Activated CD4-positive, alpha-beta T cell treated with anti-CD3 and anti-CD28 coated beads, Interleukin-2, amount 10 ng/mL, durations not matched to agents 24 days and 14 days (primary cell): Measurements from ENCODE around the gene CENPB. TPM values are rescaled to one million over a fixed set of nuclear protein-coding genes. Genes with fewer than 3 reads are reported as not detected.

Experiments used
- DNase-seq: peaks from one replicate; pipeline ENCODE4 v3.0.0; 2022
- H3K27ac Mint-ChIP-seq: one replicate; pipeline ENCODE4 v1.8.0; 2022; ENCODE audit warnings: mild to moderate bottlenecking, mixed read lengths
- H3K27me3 Mint-ChIP-seq: one replicate; pipeline ENCODE4 v1.8.0; 2022; ENCODE audit warnings: mixed read lengths
- H3K36me3 Mint-ChIP-seq: one replicate; pipeline ENCODE4 v1.8.0; 2022; ENCODE audit warnings: low read depth, mild to moderate bottlenecking, mixed read lengths
- H3K4me1 Mint-ChIP-seq: one replicate; pipeline ENCODE4 v1.8.0; 2021; ENCODE audit warnings: mixed read lengths
- H3K4me3 Mint-ChIP-seq: one replicate; pipeline ENCODE4 v1.8.0; 2022; ENCODE audit warnings: mild to moderate bottlenecking, moderate library complexity, mixed read lengths
- H3K9me3 Mint-ChIP-seq: one replicate; pipeline ENCODE4 v1.8.0; 2021; ENCODE audit warnings: mixed read lengths
- intact Hi-C: fragments of 100-400 bp; cut with micrococcal nuclease; formaldehyde crosslinking; loops from one replicate; pipeline ENCODE4 v1.15.1; 2023
- total RNA-seq: library from RNA; stranded (reverse); gene quantifications from 2 replicates; pipeline ENCODE4 v1.2.3, GENCODE V29; 2022

The CENPB gene
- total RNA-seq, 1 donor from 2014 or later: 74.4 TPM

GRCh38 chr20:3818155-3819151, 31.9 kb upstream of the CENPB start:
- intact Hi-C loops: no loop called here
- no peaks in the 10 kb centered on the region for H3K27me3 Mint-ChIP-seq
- H3K4me3 Mint-ChIP-seq: peak overlapping the region; percentile 29
- peak overlapping the region; percentile 15 for H3K27ac Mint-ChIP-seq
- peaks cover 9% of the 10 kb centered on the region for H3K36me3 Mint-ChIP-seq
- peaks cover 44% of the 10 kb centered on the region for H3K4me1 Mint-ChIP-seq
- peak; percentile 76 for DNase-seq
- no peaks in the 10 kb centered on the region for H3K9me3 Mint-ChIP-seq

DNA sequence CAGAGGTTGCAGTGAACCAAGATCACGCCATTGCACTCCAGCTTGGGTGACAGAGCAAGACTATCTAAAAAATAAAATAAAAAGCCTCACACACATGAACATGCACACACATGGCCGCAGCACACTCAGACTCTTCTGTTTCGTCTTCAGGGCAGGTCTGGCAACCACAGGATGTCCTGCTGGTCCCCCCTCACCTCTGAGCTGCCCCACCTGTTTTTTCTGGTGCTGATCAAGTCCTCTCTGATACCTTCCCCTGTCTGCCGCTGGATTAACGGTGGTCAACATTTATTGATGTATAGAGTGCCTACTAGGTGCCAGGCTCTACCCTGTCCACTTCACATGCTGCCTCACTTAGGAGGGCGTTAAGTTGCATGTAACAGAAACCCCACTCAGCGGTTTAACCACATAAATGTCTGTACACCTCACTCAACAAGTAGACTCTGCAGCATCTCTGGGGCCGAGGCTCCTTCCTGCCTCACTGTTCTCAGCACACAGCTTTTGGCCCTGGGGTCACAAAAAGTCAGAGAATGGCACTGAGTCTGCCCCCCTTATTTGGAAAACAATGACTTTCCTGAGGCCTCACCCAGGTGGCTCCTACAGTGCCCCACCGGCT, 29.3 kb upstream of the CENPB start:
- Mint-ChIP-seq H3K27me3 (no peaks in the 10 kb centered on the region), H3K27ac (peak overlapping the region; percentile 85), H3K4me1 (peaks cover 56% of the 10 kb centered on the region), H3K9me3 (no peaks in the 10 kb centered on the region), H3K4me3 (peak overlapping the region; percentile 56), H3K36me3 (no peaks in the 10 kb centered on the region)
- intact Hi-C loops: no loop called here
- peak; percentile 80 for DNase-seq

DNA sequence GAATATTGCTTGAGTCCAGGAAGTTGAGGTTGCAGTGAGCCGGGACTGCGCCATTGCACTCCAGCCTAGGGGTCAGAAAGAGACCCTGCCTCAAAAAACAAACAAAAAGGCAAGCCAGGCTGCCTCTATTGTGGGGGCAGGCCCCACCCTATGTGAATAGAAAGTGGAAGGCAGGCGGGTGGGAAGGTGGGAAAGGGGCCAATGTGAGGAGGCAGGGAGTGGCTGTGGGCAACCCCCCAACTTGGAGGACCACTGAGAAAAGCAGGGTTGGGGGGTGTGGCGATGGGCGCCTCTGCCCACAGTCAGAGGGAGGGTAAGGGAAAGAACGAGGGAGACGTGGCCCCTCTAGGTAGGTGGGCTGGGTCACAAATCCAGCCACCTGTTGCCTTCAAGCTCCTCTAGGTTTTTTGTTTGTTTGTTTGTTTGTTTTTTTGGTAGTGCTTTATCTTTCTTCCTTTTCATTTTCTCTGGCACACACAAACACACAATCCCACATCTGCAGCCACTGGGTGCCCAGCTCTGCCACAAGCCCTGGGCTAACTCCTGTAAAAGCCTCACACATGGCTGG, 28.5 kb upstream of the CENPB start:
- H3K4me3 Mint-ChIP-seq: no peak overlapping the region
- H3K36me3 Mint-ChIP-seq: no peaks in the 10 kb centered on the region
- no peaks in the 10 kb centered on the region for H3K9me3 Mint-ChIP-seq
- H3K27me3 Mint-ChIP-seq: no peaks in the 10 kb centered on the region
- peaks cover 59% of the 10 kb centered on the region for H3K4me1 Mint-ChIP-seq
- DNase-seq: no peak
- H3K27ac Mint-ChIP-seq: peak overlapping the region; percentile 85
- intact Hi-C loops: no loop called here

DNA sequence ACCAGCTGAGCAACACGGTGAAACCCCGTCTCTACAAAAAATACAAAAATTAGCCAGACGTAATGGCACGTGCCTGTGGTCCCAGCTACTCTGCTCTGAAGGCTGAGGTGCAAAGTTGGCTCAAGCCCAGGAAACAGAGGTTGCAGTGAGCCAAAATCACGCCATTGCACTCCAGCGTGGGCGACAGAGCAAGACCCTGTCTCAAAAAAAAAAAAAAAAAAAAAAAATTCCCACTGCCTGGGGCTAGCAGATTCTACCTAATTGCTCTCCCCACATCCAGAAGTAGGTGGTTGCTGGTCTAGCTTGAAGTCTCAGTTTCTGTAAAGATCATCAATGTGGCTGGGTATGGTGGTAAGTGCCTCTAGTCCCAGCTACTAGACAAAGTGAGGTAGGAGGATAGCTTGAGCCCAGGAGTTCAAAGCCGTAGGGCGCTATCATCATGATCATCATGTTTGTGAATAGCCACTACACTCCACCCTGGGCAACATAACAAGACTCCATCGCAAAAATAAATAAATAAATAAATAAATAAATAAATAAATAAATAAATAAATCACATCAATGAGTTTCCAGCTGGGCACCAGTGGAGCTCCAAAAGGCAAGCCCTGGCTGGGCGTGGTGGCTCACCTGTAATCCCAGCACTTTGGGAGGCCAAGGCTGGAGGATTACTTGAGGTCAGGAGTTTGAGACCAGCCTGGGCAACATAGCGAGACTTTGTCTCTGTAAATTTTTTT, 27.5 kb upstream of the CENPB start:
- Mint-ChIP-seq H3K27ac (no peak overlapping the region), H3K4me3 (no peak overlapping the region), H3K9me3 (no peaks in the 10 kb centered on the region), H3K4me1 (peaks cover 56% of the 10 kb centered on the region), H3K27me3 (no peaks in the 10 kb centered on the region), H3K36me3 (no peaks in the 10 kb centered on the region)
- DNase-seq: no peak
- intact Hi-C loops: no loop called here

- Mint-ChIP-seq H3K27ac (peak overlapping the region; percentile 77), H3K27me3 (no peaks in the 10 kb centered on the region), H3K4me1 (peaks cover 51% of the 10 kb centered on the region), H3K36me3 (no peaks in the 10 kb centered on the region), H3K4me3 (peak overlapping the region; percentile 45), H3K9me3 (no peaks in the 10 kb centered on the region)
- intact Hi-C loops: no loop called here
- no peak for DNase-seq
Measured at GRCh38 chr20:3812975-3813847, 26.7 kb upstream of the CENPB start.

DNA sequence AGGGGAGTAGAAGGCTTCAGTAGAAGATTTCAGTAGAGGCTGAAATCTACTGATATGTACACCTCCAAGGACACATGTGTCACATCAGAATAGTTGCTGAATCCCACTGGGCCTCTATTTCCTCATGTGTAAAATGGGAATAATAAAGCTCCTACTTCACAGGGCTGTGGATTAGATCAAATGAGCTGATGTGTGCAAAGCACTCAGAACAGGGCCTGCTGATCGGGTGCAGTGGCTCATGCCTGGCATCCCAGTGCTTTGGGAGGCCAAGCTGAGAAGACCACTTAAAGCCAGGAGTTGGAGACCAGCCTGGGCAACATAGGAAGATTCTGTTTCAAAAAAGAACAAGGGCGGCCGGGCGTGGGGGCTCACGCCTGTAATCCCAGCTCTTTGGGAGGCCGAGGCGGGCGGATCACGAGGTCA, 25.7 kb upstream of the CENPB start:
- intact Hi-C loops: no loop called here
- H3K36me3 Mint-ChIP-seq: no peaks in the 10 kb centered on the region
- H3K27me3 Mint-ChIP-seq: no peaks in the 10 kb centered on the region
- H3K9me3 Mint-ChIP-seq: no peaks in the 10 kb centered on the region
- H3K4me3 Mint-ChIP-seq: peak overlapping the region; percentile 81
- peaks cover 53% of the 10 kb centered on the region for H3K4me1 Mint-ChIP-seq
- no peak for DNase-seq
- peak overlapping the region; percentile 99 for H3K27ac Mint-ChIP-seq

DNA sequence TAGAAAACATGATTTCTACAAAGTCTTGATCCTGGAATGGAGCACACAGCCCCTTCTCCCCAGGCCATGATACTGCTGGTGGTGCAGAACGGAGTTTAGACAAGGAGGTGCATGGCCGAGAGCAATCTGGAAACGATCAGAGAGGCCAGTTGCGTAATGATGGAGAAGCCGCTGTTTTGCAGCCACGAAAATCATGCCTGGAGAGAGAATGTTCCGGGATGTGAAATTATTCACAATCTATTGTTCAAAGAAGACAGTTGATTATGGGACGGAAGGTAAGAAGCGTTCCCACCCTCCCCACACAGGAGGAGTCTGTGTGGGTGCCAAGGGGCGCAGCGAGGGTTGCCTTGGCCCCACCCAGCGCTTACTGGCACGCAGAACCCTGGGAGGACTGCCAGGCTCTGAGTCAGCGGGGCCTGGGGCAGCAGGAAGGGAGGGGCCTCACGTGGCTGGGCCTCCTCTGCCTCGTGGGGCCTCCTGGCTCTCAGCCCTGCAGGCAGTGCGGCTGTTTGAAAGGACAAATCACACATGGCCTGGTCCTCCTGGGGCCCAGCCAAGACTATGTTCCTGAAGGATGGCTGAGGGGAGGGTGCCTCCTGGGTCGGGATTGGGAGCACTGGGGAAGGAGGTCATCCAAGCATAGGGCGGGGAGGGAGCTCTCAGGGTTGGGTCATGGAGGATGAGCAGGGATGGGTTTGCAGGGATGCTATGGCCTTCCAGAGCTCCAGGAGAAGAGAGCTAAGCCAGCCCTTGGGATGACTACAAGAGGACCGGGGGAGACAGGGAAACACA, 25.1 kb upstream of the CENPB start:
- peak overlapping the region; percentile 99 for H3K27ac Mint-ChIP-seq
- DNase-seq: peak; percentile 94
- H3K4me1 Mint-ChIP-seq: peaks cover 59% of the 10 kb centered on the region
- H3K9me3 Mint-ChIP-seq: no peaks in the 10 kb centered on the region
- intact Hi-C loops: loop anchor here (1.0 kb wide), 2 partner anchors 9 to 15 kb away; partner anchors contain the start of genes AP5S1 and CDC25B
- no peaks in the 10 kb centered on the region for H3K27me3 Mint-ChIP-seq
- H3K36me3 Mint-ChIP-seq: peaks cover 5% of the 10 kb centered on the region
- peak overlapping the region; percentile 81 for H3K4me3 Mint-ChIP-seq

DNA sequence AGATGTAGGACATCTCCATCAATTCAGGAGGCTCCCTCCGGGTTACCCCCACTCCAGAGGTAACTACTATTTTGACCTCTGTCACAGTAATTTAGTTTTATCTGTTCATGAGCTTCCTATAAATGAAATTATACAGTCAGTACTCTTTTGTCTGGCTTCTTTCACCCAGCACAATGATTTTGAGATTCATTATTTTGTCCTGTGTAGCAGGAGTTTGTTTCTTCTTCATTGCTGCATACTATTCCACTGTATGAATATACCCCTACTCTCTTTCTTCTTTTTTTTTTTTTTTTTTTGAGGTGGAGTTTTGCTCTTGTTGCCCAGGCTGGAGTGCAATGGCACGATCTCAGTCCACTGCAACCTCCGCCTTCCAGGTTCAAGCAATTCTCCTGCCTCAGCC, 22.0 kb upstream of the CENPB start:
- Mint-ChIP-seq H3K4me1 (peaks cover 55% of the 10 kb centered on the region), H3K36me3 (peaks cover 31% of the 10 kb centered on the region)
- intact Hi-C loops: no loop called here

DNA sequence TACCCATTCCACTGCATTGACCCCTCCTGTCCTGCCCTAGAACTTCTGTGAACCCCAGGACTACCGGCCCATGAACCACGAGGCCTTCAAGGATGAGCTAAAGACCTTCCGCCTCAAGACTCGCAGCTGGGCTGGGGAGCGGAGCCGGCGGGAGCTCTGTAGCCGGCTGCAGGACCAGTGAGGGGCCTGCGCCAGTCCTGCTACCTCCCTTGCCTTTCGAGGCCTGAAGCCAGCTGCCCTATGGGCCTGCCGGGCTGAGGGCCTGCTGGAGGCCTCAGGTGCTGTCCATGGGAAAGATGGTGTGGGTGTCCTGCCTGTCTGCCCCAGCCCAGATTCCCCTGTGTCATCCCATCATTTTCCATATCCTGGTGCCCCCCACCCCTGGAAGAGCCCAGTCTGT, 18.2 kb upstream of the CENPB start:
- no peak overlapping the region for H3K4me3 Mint-ChIP-seq
- intact Hi-C loops: no loop called here
- peaks cover 65% of the 10 kb centered on the region for H3K36me3 Mint-ChIP-seq
- peaks cover 46% of the 10 kb centered on the region for H3K4me1 Mint-ChIP-seq
- DNase-seq: no peak
- H3K9me3 Mint-ChIP-seq: no peaks in the 10 kb centered on the region
- peak overlapping the region; percentile 85 for H3K27ac Mint-ChIP-seq
- H3K27me3 Mint-ChIP-seq: no peaks in the 10 kb centered on the region

More for the DNA sequence above, 22.0 kb upstream of the CENPB start:
- DNase-seq: no peak
- no peaks in the 10 kb centered on the region for H3K27me3 Mint-ChIP-seq
- H3K27ac Mint-ChIP-seq: no peak overlapping the region
- H3K9me3 Mint-ChIP-seq: no peaks in the 10 kb centered on the region
- no peak overlapping the region for H3K4me3 Mint-ChIP-seq

DNA sequence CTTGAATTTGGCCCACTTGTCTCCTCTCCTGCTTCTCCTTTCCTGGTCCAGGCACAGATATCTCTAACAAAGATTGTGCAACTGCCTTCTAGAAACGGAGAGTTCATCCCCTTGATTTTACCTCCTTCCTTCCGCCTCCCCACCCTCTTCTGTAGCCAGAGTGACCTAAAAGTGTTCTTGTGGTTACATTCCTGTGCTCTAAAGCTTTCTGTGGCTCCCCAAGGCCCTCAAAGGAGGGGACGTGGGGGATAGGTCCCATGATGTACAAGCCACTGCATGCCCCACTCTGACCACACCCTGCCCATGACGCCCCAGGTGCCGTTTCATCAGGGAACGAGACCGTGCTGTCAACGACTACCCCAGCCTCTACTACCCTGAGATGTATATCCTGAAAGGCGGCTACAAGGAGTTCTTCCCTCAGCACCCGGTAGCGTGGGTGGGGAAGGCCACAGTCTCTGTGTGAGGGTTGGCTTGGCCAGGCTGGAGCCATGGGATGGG, 17.8 kb upstream of the CENPB start:
- peak overlapping the region; percentile 72 for H3K27ac Mint-ChIP-seq
- H3K9me3 Mint-ChIP-seq: no peaks in the 10 kb centered on the region
- no peak overlapping the region for H3K4me3 Mint-ChIP-seq
- H3K36me3 Mint-ChIP-seq: peaks cover 67% of the 10 kb centered on the region
- intact Hi-C loops: no loop called here
- H3K4me1 Mint-ChIP-seq: peaks cover 51% of the 10 kb centered on the region
- no peak for DNase-seq
- H3K27me3 Mint-ChIP-seq: no peaks in the 10 kb centered on the region

DNA sequence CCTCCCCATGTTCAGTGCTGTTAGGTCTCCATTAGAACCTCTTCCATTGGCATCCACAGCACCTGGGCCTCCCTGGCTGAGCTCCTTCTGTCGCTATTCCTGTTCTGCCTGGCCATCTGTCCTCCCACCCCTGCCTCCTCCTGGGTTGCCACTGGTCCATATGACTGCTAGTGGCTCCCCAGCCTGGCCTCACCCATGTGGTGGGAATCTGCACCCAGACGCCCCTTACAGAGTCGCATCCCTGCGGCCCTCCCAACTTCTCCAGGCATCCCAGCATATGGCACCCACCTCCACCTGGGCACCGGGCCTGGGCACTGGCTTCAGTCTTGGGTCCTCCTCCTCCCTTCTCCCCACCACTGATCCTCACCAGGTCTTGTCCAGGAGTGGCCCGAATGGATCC, 17.3 kb upstream of the CENPB start:
- Mint-ChIP-seq H3K9me3 (no peaks in the 10 kb centered on the region), H3K27ac (peak overlapping the region; percentile 72), H3K4me3 (no peak overlapping the region), H3K4me1 (peaks cover 54% of the 10 kb centered on the region), H3K36me3 (peaks cover 67% of the 10 kb centered on the region), H3K27me3 (no peaks in the 10 kb centered on the region)
- DNase-seq: no peak
- intact Hi-C loops: no loop called here

GRCh38 chr20:3803289-3803688, 16.7 kb upstream of the CENPB start:
- Mint-ChIP-seq H3K9me3 (no peaks in the 10 kb centered on the region), H3K36me3 (peaks cover 68% of the 10 kb centered on the region), H3K4me1 (peaks cover 60% of the 10 kb centered on the region), H3K27me3 (no peaks in the 10 kb centered on the region), H3K4me3 (no peak overlapping the region), H3K27ac (peak overlapping the region; percentile 72)
- DNase-seq: no peak
- intact Hi-C loops: no loop called here
